H1 (cell line): Measurements from ENCODE around the gene ARHGAP24.

ENCODE experiments used
- EZH2 ChIP-seq: fragments of 200-600 bp; sonication (generic); IDR thresholded peaks from 2 replicates; pipeline ENCODE4 v1.7.1; 2012; ENCODE audit warnings: low read depth, mild to moderate bottlenecking, moderate library complexity, low read length, inconsistent platforms; ENCODE audit not compliant: severe bottlenecking
- HDAC2 ChIP-seq, 2 experiments: fragments of 300-600 bp in 1 of 2; sonication (generic) in 1 of 2; IDR thresholded peaks; 2 replicates each; pipeline ENCODE4 v1.6.1; 2011 to 2012; ENCODE audit warnings: low read depth in 2 of 2, low read length in 2 of 2, mild to moderate bottlenecking in 2 of 2, moderate library complexity in 2 of 2, borderline replicate concordance in 1 of 2, inconsistent platforms in 1 of 2
- RFX5 ChIP-seq: IDR thresholded peaks from 2 replicates; pipeline ENCODE4 v1.6.1; 2011; ENCODE audit warnings: low read depth, low read length, improper control_type of control experiment, borderline replicate concordance
- RNF2 ChIP-seq: fragments of 200-900, 300-1000 bp; sonication (generic); IDR thresholded peaks from 2 replicates; pipeline ENCODE4 v1.7.1; 2016; ENCODE audit warnings: borderline replicate concordance, low read depth, mild to moderate bottlenecking, antibody characterized with exemption, low read length; ENCODE audit not compliant: poor library complexity, severe bottlenecking; ENCODE audit errors: missing control alignments
- TF ChIP-seq, protein P1 (sequence below), 3 experiments: IDR thresholded peaks; 1 replicate in 2 of 3; 2 replicates in 1 of 3; pipeline versions ENCODE4 v1.5.1 to v1.6.1; 2011; ENCODE audit warnings: low read length in 3 of 3, mild to moderate bottlenecking in 3 of 3, inconsistent platforms in 2 of 3, low read depth in 1 of 3, moderate library complexity in 1 of 3; ENCODE audit not compliant: insufficient read depth in 1 of 3; ENCODE audit errors: control extremely low read depth in 1 of 3

DNA sequence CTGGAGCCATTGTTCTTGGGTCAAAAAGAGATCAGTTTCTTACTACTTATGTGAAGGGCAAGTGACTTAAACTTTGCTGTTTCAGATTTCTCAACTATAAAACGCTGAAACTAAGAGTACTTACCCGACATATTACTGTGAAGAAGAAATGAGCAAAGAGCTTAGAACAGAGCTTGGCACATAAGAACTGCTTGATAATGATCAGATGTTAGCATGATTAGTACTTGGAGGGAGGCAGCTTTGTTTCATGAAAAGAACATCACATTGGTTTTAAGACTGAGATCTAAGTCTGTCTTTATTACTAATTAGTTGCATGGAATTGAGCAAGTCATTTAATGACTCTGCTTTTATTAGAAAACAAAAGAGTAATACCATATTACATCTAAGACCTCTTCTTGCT lies 169.1 kb downstream of the ARHGAP24 start:
- TF ChIP-seq EZH2 (no peak), HDAC2 (IDR thresholded peaks at IDR 0.05; ENCODE audit: borderline replicate concordance in 1 of 2, low read depth in 2 of 2, low read length in 2 of 2) (no peak), RFX5 (no peak), RNF2 (no peak)
- TF ChIP-seq, protein P1, sequence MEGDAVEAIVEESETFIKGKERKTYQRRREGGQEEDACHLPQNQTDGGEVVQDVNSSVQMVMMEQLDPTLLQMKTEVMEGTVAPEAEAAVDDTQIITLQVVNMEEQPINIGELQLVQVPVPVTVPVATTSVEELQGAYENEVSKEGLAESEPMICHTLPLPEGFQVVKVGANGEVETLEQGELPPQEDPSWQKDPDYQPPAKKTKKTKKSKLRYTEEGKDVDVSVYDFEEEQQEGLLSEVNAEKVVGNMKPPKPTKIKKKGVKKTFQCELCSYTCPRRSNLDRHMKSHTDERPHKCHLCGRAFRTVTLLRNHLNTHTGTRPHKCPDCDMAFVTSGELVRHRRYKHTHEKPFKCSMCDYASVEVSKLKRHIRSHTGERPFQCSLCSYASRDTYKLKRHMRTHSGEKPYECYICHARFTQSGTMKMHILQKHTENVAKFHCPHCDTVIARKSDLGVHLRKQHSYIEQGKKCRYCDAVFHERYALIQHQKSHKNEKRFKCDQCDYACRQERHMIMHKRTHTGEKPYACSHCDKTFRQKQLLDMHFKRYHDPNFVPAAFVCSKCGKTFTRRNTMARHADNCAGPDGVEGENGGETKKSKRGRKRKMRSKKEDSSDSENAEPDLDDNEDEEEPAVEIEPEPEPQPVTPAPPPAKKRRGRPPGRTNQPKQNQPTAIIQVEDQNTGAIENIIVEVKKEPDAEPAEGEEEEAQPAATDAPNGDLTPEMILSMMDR (IDR thresholded peaks at IDR 0.05; ENCODE audit: control extremely low read depth in 1 of 3, insufficient read depth in 1 of 3, low read depth in 1 of 3, low read length in 3 of 3), result no peak
